Astrocyte (in vitro differentiated cells and primary cell): ENCODE measurements around the gene LAMA4. TPM values are rescaled to one million over a fixed set of nuclear protein-coding genes. Genes with fewer than 3 reads are reported as not detected.
A peak's percentile ranks its signal among the peaks of the same experiment; 100 is the strongest.

ENCODE experiments used
- DNase-seq: peaks from one replicate; pipeline ENCODE4 v3.0.0-alpha.2; 2010; ENCODE audit warnings: low read depth
- FAIRE-seq: peaks from 2 replicates; lab custom pipeline; 2011; peaks lifted over from hg19 to GRCh38; lab: Jason Lieb, UNC
- H2AFZ ChIP-seq: 2 replicates; pipeline ENCODE4 v1.6.0; 2012; ENCODE audit warnings: low read depth, low read length, inconsistent platforms
- H3K27ac ChIP-seq: 2 replicates; pipeline ENCODE4 v1.5.1; 2011; ENCODE audit warnings: low read depth, low read length, inconsistent platforms
- H3K27me3 ChIP-seq: 2 replicates; pipeline ENCODE4 v1.6.0; 2011; ENCODE audit warnings: low read length, inconsistent platforms; ENCODE audit not compliant: insufficient read depth
- H3K36me3 ChIP-seq: 2 replicates; pipeline ENCODE4 v1.5.1; 2011; ENCODE audit warnings: low read length, inconsistent platforms; ENCODE audit not compliant: insufficient read depth
- H3K4me1 ChIP-seq: 2 replicates; pipeline ENCODE4 v1.5.1; 2011; ENCODE audit warnings: low read length, inconsistent platforms; ENCODE audit not compliant: insufficient read depth
- H3K4me2 ChIP-seq: 2 replicates; pipeline ENCODE4 v1.6.0; 2012; ENCODE audit warnings: low read length, inconsistent platforms
- H3K4me3 ChIP-seq: 2 replicates; pipeline ENCODE4 v1.5.1; 2011; ENCODE audit warnings: low read depth, mild to moderate bottlenecking, low read length, inconsistent platforms; ENCODE audit not compliant: insufficient read depth
- H3K79me2 ChIP-seq: 2 replicates; pipeline ENCODE4 v1.6.0; 2012; ENCODE audit warnings: mild to moderate bottlenecking, low read length, inconsistent platforms; ENCODE audit not compliant: insufficient read depth
- H3K9ac ChIP-seq: 2 replicates; pipeline ENCODE4 v1.6.0; 2012; ENCODE audit warnings: mild to moderate bottlenecking, low read length, inconsistent platforms
- H3K9me3 ChIP-seq: 2 replicates; pipeline ENCODE4 v1.5.1; 2012; ENCODE audit warnings: low read depth, mild to moderate bottlenecking, low read length, inconsistent platforms; ENCODE audit not compliant: insufficient read depth
- H4K20me1 ChIP-seq: 2 replicates; pipeline ENCODE4 v1.6.0; 2012; ENCODE audit warnings: low read length, inconsistent platforms; ENCODE audit not compliant: insufficient read depth
- H3K27ac Mint-ChIP-seq: one replicate; pipeline ENCODE4 v1.8.0; 2021; ENCODE audit warnings: mild to moderate bottlenecking, mixed read lengths; ENCODE audit not compliant: unreplicated experiment
- H3K27me3 Mint-ChIP-seq: one replicate; pipeline ENCODE4 v1.8.0; 2021; ENCODE audit warnings: low read depth, mixed read lengths; ENCODE audit not compliant: unreplicated experiment
- H3K36me3 Mint-ChIP-seq: one replicate; pipeline ENCODE4 v1.8.0; 2021; ENCODE audit warnings: low read depth, mixed read lengths; ENCODE audit not compliant: unreplicated experiment
- H3K4me1 Mint-ChIP-seq: one replicate; pipeline ENCODE4 v1.8.0; 2021; ENCODE audit warnings: low read depth, mixed read lengths; ENCODE audit not compliant: unreplicated experiment
- H3K4me3 Mint-ChIP-seq: one replicate; pipeline ENCODE4 v1.8.0; 2021; ENCODE audit warnings: mild to moderate bottlenecking, moderate library complexity, mixed read lengths; ENCODE audit not compliant: unreplicated experiment
- H3K9me3 Mint-ChIP-seq: one replicate; pipeline ENCODE4 v1.8.0; 2021; ENCODE audit warnings: mild to moderate bottlenecking, mixed read lengths; ENCODE audit not compliant: unreplicated experiment
- CTCF ChIP-seq: IDR thresholded peaks from 2 replicates; pipeline ENCODE4 v1.5.1; 2011; ENCODE audit warnings: low read depth, mild to moderate bottlenecking, inconsistent platforms, low read length, moderate library complexity; ENCODE audit not compliant: insufficient read depth
- EZH2 ChIP-seq: IDR thresholded peaks from 2 replicates; pipeline ENCODE4 v1.6.1; 2012; ENCODE audit warnings: mild to moderate bottlenecking, low read length, inconsistent platforms; ENCODE audit not compliant: insufficient read depth
- total RNA-seq: library from RNA; stranded (reverse); gene quantifications from 2 replicates; pipeline ENCODE4 v1.2.1, GENCODE V29; 2021

LAMA4 gene
- total RNA-seq, 1 donor from 2014 or later = 2.0 TPM

GRCh38 chr6:112150363-112150762, 104.0 kb downstream of the LAMA4 start:
- Histone ChIP-seq H3K4me2 (no peak overlapping the region), H3K4me3 (no peak overlapping the region), H3K27me3 (no peaks in the 10 kb centered on the region), H3K79me2 (no peaks in the 10 kb centered on the region), H2AFZ (no peak overlapping the region), H4K20me1 (no peaks in the 10 kb centered on the region), H3K36me3 (no peaks in the 10 kb centered on the region), H3K9ac (no peak overlapping the region), H3K4me1 (peaks cover 16% of the 10 kb centered on the region), H3K27ac (no peak overlapping the region), H3K9me3 (no peaks in the 10 kb centered on the region)
- Mint-ChIP-seq H3K9me3 (no peaks in the 10 kb centered on the region), H3K27ac (no peak overlapping the region), H3K27me3 (no peaks in the 10 kb centered on the region), H3K4me3 (no peak overlapping the region), H3K36me3 (no peaks in the 10 kb centered on the region), H3K4me1 (peaks cover 19% of the 10 kb centered on the region)
- DNase-seq (no peak), FAIRE-seq (no peak)
- no peak for TF ChIP-seq EZH2
- TF ChIP-seq CTCF = no peak

GRCh38 chr6:112149719-112150263, 104.6 kb downstream of the LAMA4 start:
- Mint-ChIP-seq H3K36me3 (no peaks in the 10 kb centered on the region), H3K9me3 (no peaks in the 10 kb centered on the region), H3K27ac (no peak overlapping the region), H3K4me3 (no peak overlapping the region), H3K4me1 (peaks cover 13% of the 10 kb centered on the region), H3K27me3 (no peaks in the 10 kb centered on the region)
- Histone ChIP-seq H3K4me2 (no peak overlapping the region), H2AFZ (no peak overlapping the region), H3K4me1 (peaks cover 12% of the 10 kb centered on the region), H3K9me3 (no peaks in the 10 kb centered on the region), H4K20me1 (no peaks in the 10 kb centered on the region), H3K9ac (no peak overlapping the region), H3K27ac (no peak overlapping the region), H3K36me3 (no peaks in the 10 kb centered on the region), H3K4me3 (no peak overlapping the region), H3K27me3 (no peaks in the 10 kb centered on the region), H3K79me2 (no peaks in the 10 kb centered on the region)
- TF ChIP-seq EZH2 (no peak), CTCF (no peak)
- DNase-seq = no peak
- FAIRE-seq = no peak

- Histone ChIP-seq H3K27me3 (no peaks in the 10 kb centered on the region), H3K9ac (no peak overlapping the region), H3K4me2 (no peak overlapping the region), H2AFZ (no peak overlapping the region), H3K36me3 (no peaks in the 10 kb centered on the region), H3K27ac (no peak overlapping the region), H3K4me3 (no peak overlapping the region), H4K20me1 (no peaks in the 10 kb centered on the region), H3K4me1 (peaks cover 6% of the 10 kb centered on the region), H3K9me3 (no peaks in the 10 kb centered on the region), H3K79me2 (no peaks in the 10 kb centered on the region)
- no peak overlapping the region for H3K4me3 Mint-ChIP-seq
- H3K4me1 Mint-ChIP-seq = peaks cover 8% of the 10 kb centered on the region
- no peaks in the 10 kb centered on the region for H3K27me3 Mint-ChIP-seq
- DNase-seq (no peak), FAIRE-seq (peak; percentile 66)
- no peak for TF ChIP-seq CTCF
- TF ChIP-seq EZH2 = no peak
- H3K36me3 Mint-ChIP-seq = no peaks in the 10 kb centered on the region
- no peak overlapping the region for H3K27ac Mint-ChIP-seq
- H3K9me3 Mint-ChIP-seq = no peaks in the 10 kb centered on the region
Measured at GRCh38 chr6:112149236-112149635, 105.1 kb downstream of the LAMA4 start.
